GM12801 (cell line): Measurements from ENCODE around the gene CD1C.

ENCODE experiments used
- CTCF ChIP-seq: IDR thresholded peaks from one replicate; pipeline ENCODE4 v1.5.1; 2011; ENCODE audit warnings: control low read depth; ENCODE audit not compliant: insufficient read length; ENCODE audit errors: extremely low read depth

The CD1C gene

GRCh38 chr1:158259117-158259516, 30.6 kb upstream of the CD1C start:
- TF ChIP-seq CTCF = no peak

- no peak for TF ChIP-seq CTCF
Observed at GRCh38 chr1:158272681-158273080, 17.0 kb upstream of the CD1C start.

GRCh38 chr1:158274797-158275196, 14.9 kb upstream of the CD1C start:
- TF ChIP-seq CTCF = no peak

GRCh38 chr1:158283965-158284364, 5.8 kb upstream of the CD1C start:
- TF ChIP-seq CTCF = no peak

GRCh38 chr1:158285756-158286241, 3.9 kb upstream of the CD1C start:
- TF ChIP-seq CTCF = no peak

- no peak for TF ChIP-seq CTCF
Observed at GRCh38 chr1:158286487-158286886, 3.2 kb upstream of the CD1C start.

- TF ChIP-seq CTCF = no peak
Observed at GRCh38 chr1:158286941-158287346, 2.8 kb upstream of the CD1C start.
